GM12878 (cell line): Measurements from ENCODE around the gene ATF7. TPM values are rescaled to one million over a fixed set of nuclear protein-coding genes. Genes with fewer than 3 reads are reported as not detected.

Experiments used
- ATAC-seq: fragments of 200-7000 bp; cut with Tn5 transposase; 3 replicates; pipeline ENCODE4 v1.9.1; 2020; ENCODE audit warnings: mild to moderate bottlenecking, moderate library complexity
- BruUV-seq: library from RNA; stranded (reverse); fragments of 400-500 nt; replicated peaks from 2 replicates; lab custom pipeline; 2021; lab: Mats Ljungman, UMichigan
- CTCF ChIA-PET: fragments of 300-600 bp; sonication (Branson Sonifier 250); formaldehyde crosslinking; extraction: SDS; loops from one replicate; lab custom pipeline; 2021; ENCODE audit warnings: inconsistent platforms; lab: Yijun Ruan, JAX
- POLR2A ChIA-PET: fragments of 350-600 bp; formaldehyde crosslinking; extraction: SDS; loops from one replicate; lab custom pipeline; 2021; ENCODE audit warnings: inconsistent platforms; lab: Charles Lee
- RAD21 ChIA-PET: fragments of 300-600 bp; sonication (Branson Sonifier 250); formaldehyde crosslinking; loops from one replicate; lab custom pipeline; 2023; ENCODE audit warnings: antibody characterized with exemption; ENCODE audit not compliant: unreplicated experiment; lab: Charles Lee
- SMC1A ChIA-PET: fragments of 300-600 bp; sonication (Branson Sonifier 250); formaldehyde crosslinking; loops from one replicate; lab custom pipeline; 2023; ENCODE audit not compliant: unreplicated experiment, uncharacterized antibody; lab: Charles Lee
- DNase-seq: peaks from one replicate; pipeline ENCODE4 v3.0.0-alpha.2; 2011; ENCODE audit warnings: low read depth, low spot score
- FAIRE-seq: peaks from 3 replicates; lab custom pipeline; 2011; peaks lifted over from hg19 to GRCh38; lab: Jason Lieb, UNC
- H2AFZ ChIP-seq: 2 replicates; pipeline ENCODE4 v1.6.0; 2011; ENCODE audit warnings: low read depth, low read length, control low read depth; ENCODE audit not compliant: control insufficient read depth
- H3K27ac ChIP-seq: 2 replicates; pipeline ENCODE4 v1.5.1; 2011; ENCODE audit warnings: control low read depth; ENCODE audit not compliant: control insufficient read depth, insufficient read depth
- H3K27me3 ChIP-seq, 2 experiments: replicated peaks in 1 of 2; 2 replicates each; pipeline versions ENCODE4 v1.6.0 to v1.6.1; 2011; ENCODE audit warnings: low read length in 1 of 2; ENCODE audit not compliant: control insufficient read depth in 2 of 2, insufficient read depth in 2 of 2
- H3K36me3 ChIP-seq, 2 experiments: 2 replicates each; pipeline ENCODE4 v1.5.1; 2011; ENCODE audit warnings: low read length in 1 of 2; ENCODE audit not compliant: control insufficient read depth in 2 of 2, insufficient read depth in 2 of 2
- H3K4me1 ChIP-seq: 2 replicates; pipeline ENCODE4 v1.6.1; 2011; ENCODE audit warnings: mild to moderate bottlenecking, low read length, moderate library complexity, mixed read lengths; ENCODE audit not compliant: control insufficient read depth, insufficient read depth
- H3K4me2 ChIP-seq: 2 replicates; pipeline ENCODE4 v1.6.0; 2011; ENCODE audit warnings: control low read depth; ENCODE audit not compliant: control insufficient read depth, insufficient read depth
- H3K4me3 ChIP-seq: fragments of 200-600 bp; sonication (generic); 2 replicates; pipeline ENCODE4 v1.5.1; 2016
- H3K79me2 ChIP-seq: 2 replicates; pipeline ENCODE4 v1.6.0; 2011; ENCODE audit warnings: low read length; ENCODE audit not compliant: control insufficient read depth, insufficient read depth
- H3K9ac ChIP-seq: 2 replicates; pipeline ENCODE4 v1.8.0; 2011; ENCODE audit warnings: low read length, control low read depth, mixed read lengths; ENCODE audit not compliant: control insufficient read depth, insufficient read depth
- H3K9me3 ChIP-seq: replicated peaks from 3 replicates; pipeline ENCODE4 v1.5.1; 2011; ENCODE audit warnings: mild to moderate bottlenecking, low read length; ENCODE audit not compliant: control insufficient read depth, insufficient read depth
- H4K20me1 ChIP-seq: 2 replicates; pipeline ENCODE4 v1.6.0; 2011; ENCODE audit not compliant: control insufficient read depth, insufficient read depth
- CREB1 ChIP-seq: IDR thresholded peaks from 2 replicates; pipeline ENCODE4 v1.6.1; 2012; ENCODE audit warnings: low read depth, mild to moderate bottlenecking, inconsistent platforms
- EZH2 ChIP-seq: IDR thresholded peaks from 2 replicates; pipeline ENCODE4 v1.6.1; 2012; ENCODE audit warnings: low read depth, mild to moderate bottlenecking, control low read depth, inconsistent platforms, low read length, borderline replicate concordance; ENCODE audit not compliant: control insufficient read depth
- HDAC6 ChIP-seq: fragments of 200-600 bp; sonication (generic); IDR thresholded peaks from one replicate; pipeline ENCODE4 v1.8.0; 2017; ENCODE audit warnings: antibody characterized with exemption; ENCODE audit not compliant: unreplicated experiment
- HSF1 ChIP-seq: fragments of 150-350 bp; IDR thresholded peaks from 2 replicates; pipeline ENCODE4 v1.6.1; 2014; ENCODE audit warnings: mild to moderate bottlenecking, low read depth, low read length
- MTA2 ChIP-seq: fragments of 450-650 bp; IDR thresholded peaks from 2 replicates; pipeline ENCODE4 v1.6.1; 2016; ENCODE audit warnings: low read depth, mild to moderate bottlenecking, moderate library complexity
- PML ChIP-seq: IDR thresholded peaks from 2 replicates; pipeline ENCODE4 v1.6.1; 2012; ENCODE audit warnings: low read length, inconsistent platforms
- POLR2A ChIP-seq: IDR thresholded peaks from 2 replicates; pipeline ENCODE4 v1.6.1; 2011; ENCODE audit warnings: low read depth, mild to moderate bottlenecking, low read length
- POLR2AphosphoS5 ChIP-seq: IDR thresholded peaks from 2 replicates; pipeline ENCODE4 v1.6.1; 2011; ENCODE audit warnings: mild to moderate bottlenecking, low read length, inconsistent platforms
- RAD21 ChIP-seq: IDR thresholded peaks from 2 replicates; pipeline ENCODE4 v1.6.1; 2011; ENCODE audit warnings: mild to moderate bottlenecking, low read depth, low read length, moderate library complexity; ENCODE audit not compliant: insufficient read depth
- STAT3 ChIP-seq: IDR thresholded peaks from 2 replicates; pipeline ENCODE4 v1.6.1; 2011; ENCODE audit warnings: low read depth, low read length, improper control_type of control experiment
- ZNF217 ChIP-seq: fragments of 450-650 bp; IDR thresholded peaks from 2 replicates; pipeline ENCODE4 v1.6.1; 2017; ENCODE audit warnings: antibody characterized with exemption, mild to moderate bottlenecking
- ZNF687 ChIP-seq: fragments of 450-650 bp; IDR thresholded peaks from 2 replicates; pipeline ENCODE4 v1.6.1; 2017; ENCODE audit warnings: mild to moderate bottlenecking, moderate library complexity
- WGBS: methylation state at CpG from one replicate; pipeline ENCODE4 v1.1.6; 2016; ENCODE audit warnings: low lambda C conversion rate; ENCODE audit not compliant: insufficient replicate concordance, insufficient coverage; ENCODE audit errors: missing lambda C conversion rate; 5-methylcytosine and 5-hydroxymethylcytosine counted together
- in situ Hi-C: fragments of 300-500 bp; cut with MboI; formaldehyde crosslinking; loops from 9 replicates; pipeline ENCODE4 v1.14.3; 2018; ENCODE audit warnings: mixed read lengths
- intact Hi-C: fragments of 100-400 bp; cut with micrococcal nuclease; formaldehyde crosslinking; loops from one replicate; pipeline ENCODE4 v1.14.2; 2022; ENCODE audit not compliant: unreplicated experiment
- polyA plus RNA-seq, 11 experiments: library from polyadenylated mRNA; depleted of rRNA in 4 of 11; unstranded in 6 of 11; stranded (reverse) in 5 of 11; fragments of >200 nt; fragmentation: Nextera tagmentation in 4 of 11; fragmentation: Illumina TruSeq in 1 of 11; extraction: Ambion mirVana in 4 of 11; extraction: Trizol in 1 of 11; gene quantifications; 1 replicate in 1 of 11; 2 replicates in 10 of 11; pipeline versions ENCODE4 v1.2.1 to v1.2.3, GENCODE V29; 2011 to 2016; ENCODE audit warnings: inconsistent platforms in 2 of 11, missing spikeins in 2 of 11, low read depth in 1 of 11
- total RNA-seq, 4 experiments: library from RNA; depleted of rRNA in 3 of 4; stranded (reverse); fragments of >200 nt in 3 of 4; fragmentation: Illumina TruSeq in 1 of 4; extraction: Trizol in 1 of 4; gene quantifications; 2 replicates each; pipeline versions ENCODE4 v1.2.1 to v1.2.3, GENCODE V29; 2013 to 2021
- TF ChIP-seq, protein P1 (sequence below): fragments of 450-650 bp; IDR thresholded peaks from 2 replicates; pipeline ENCODE4 v1.6.1; 2017; ENCODE audit warnings: borderline replicate concordance
- TF ChIP-seq, protein P2 (sequence below): IDR thresholded peaks from 2 replicates; pipeline ENCODE4 v1.6.1; 2012; ENCODE audit warnings: low read length, inconsistent platforms

Gene ATF7
- total and polyA plus RNA-seq, 10 of the 15 experiments (the other 5 are each of a cell fraction or from before 2014, with no cell fraction given), result 9.1 to 30.7 (median 21.8) TPM

- 83% methylated on average over 9 of the region's 9 CpGs for WGBS
- Histone ChIP-seq H3K4me3 (no peak overlapping the region), H2AFZ (no peak overlapping the region), H3K27ac (no peak overlapping the region), H3K36me3 (peaks cover 38 to 52% of the 10 kb centered on the region in 2 experiments), H3K4me2 (no peak overlapping the region), H3K79me2 (no peaks in the 10 kb centered on the region), H3K4me1 (no peaks in the 10 kb centered on the region), H3K27me3 (no peaks in the 10 kb centered on the region), H4K20me1 (no peaks in the 10 kb centered on the region), H3K9ac (no peak overlapping the region), H3K9me3 (no peaks in the 10 kb centered on the region)
- ChIA-PET CTCF (interaction anchor here (0.7 to 3.5 kb wide), 7 partner anchors 9 to 403 kb away, joined by 3 to 13 read pairs (median 5); partner anchors contain the start of genes MAP3K12 and SPRYD3), SMC1A (interaction anchor here (0.6 to 2.3 kb wide), 7 partner anchors 9 to 130 kb away, joined by 3 to 6 read pairs (median 3); no protein-coding TSS in a partner anchor), RAD21 (interaction anchor here (1.4 kb wide), 2 partner anchors 11 to 26 kb away, joined by 3 to 4 read pairs; no protein-coding TSS in a partner anchor), POLR2A (interaction anchor here (0.6 to 1.6 kb wide), 8 partner anchors 9 to 751 kb away, joined by 3 to 6 read pairs (median 4); no protein-coding TSS in a partner anchor)
- no peak for DNase-seq
- ATAC-seq, result peak; percentile 59
- intact Hi-C loops (no loop called here), in situ Hi-C loops (no loop called here)
- no TSS peak for BruUV-seq
- no peak for FAIRE-seq
- TF ChIP-seq, protein P1, sequence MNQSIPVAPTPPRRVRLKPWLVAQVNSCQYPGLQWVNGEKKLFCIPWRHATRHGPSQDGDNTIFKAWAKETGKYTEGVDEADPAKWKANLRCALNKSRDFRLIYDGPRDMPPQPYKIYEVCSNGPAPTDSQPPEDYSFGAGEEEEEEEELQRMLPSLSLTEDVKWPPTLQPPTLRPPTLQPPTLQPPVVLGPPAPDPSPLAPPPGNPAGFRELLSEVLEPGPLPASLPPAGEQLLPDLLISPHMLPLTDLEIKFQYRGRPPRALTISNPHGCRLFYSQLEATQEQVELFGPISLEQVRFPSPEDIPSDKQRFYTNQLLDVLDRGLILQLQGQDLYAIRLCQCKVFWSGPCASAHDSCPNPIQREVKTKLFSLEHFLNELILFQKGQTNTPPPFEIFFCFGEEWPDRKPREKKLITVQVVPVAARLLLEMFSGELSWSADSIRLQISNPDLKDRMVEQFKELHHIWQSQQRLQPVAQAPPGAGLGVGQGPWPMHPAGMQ, result no peak
- TF ChIP-seq PML (peak; percentile 47; the same call in 1 of the 2 replicates), ZNF687 (no peak), CREB1 (no peak), RAD21 (0 out of 2 replicates have a peak, but pooled peaks have one; percentile 11), EZH2 (no peak), POLR2A (0 out of 2 replicates have a peak, but pooled peaks have one; percentile 22), POLR2AphosphoS5 (peak; percentile 62), STAT3 (no peak), HSF1 (no peak), ZNF217 (no peak), HDAC6 (no peak), MTA2 (no peak)
- TF ChIP-seq, protein P2, sequence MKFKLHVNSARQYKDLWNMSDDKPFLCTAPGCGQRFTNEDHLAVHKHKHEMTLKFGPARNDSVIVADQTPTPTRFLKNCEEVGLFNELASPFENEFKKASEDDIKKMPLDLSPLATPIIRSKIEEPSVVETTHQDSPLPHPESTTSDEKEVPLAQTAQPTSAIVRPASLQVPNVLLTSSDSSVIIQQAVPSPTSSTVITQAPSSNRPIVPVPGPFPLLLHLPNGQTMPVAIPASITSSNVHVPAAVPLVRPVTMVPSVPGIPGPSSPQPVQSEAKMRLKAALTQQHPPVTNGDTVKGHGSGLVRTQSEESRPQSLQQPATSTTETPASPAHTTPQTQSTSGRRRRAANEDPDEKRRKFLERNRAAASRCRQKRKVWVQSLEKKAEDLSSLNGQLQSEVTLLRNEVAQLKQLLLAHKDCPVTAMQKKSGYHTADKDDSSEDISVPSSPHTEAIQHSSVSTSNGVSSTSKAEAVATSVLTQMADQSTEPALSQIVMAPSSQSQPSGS, result 0 out of 2 replicates have a peak, but pooled peaks have one; percentile 44
These were observed 144.1 kb downstream of the ATF7 start for GRCh38 chr12:53481939-53482586.
